Sigmoid colon (tissue), 7 donors: ENCODE measurements around the gene P2RY1. TPM values are rescaled to one million over a fixed set of nuclear protein-coding genes. Genes with fewer than 3 reads are reported as not detected.

Source experiments
- DNase-seq: peaks from one replicate; pipeline ENCODE4 v3.0.0-alpha.2; 2019
- H3K27ac ChIP-seq, 4 donors: fragments of 200-600 bp; sonication (generic); one replicate each; pipeline ENCODE4 v1.5.1; 2016 to 2019; ENCODE audit warnings: mild to moderate bottlenecking in 1 of 4
- H3K27me3 ChIP-seq, 3 donors: fragments of 200-600 bp; sonication (generic); one replicate each; pipeline ENCODE4 v1.5.1; 2019; ENCODE audit warnings: mild to moderate bottlenecking in 1 of 3
- H3K36me3 ChIP-seq, 4 donors: fragments of 200-600 bp; sonication (generic); one replicate each; pipeline ENCODE4 v1.5.1; 2016 to 2019
- H3K4me1 ChIP-seq, 4 donors: fragments of 200-600 bp; sonication (generic); one replicate each; pipeline ENCODE4 v1.5.1; 2017 to 2019
- H3K4me3 ChIP-seq, 4 donors: fragments of 200-600 bp; sonication (generic); one replicate each; pipeline ENCODE4 v1.5.1; 2017 to 2019; ENCODE audit warnings: mild to moderate bottlenecking in 2 of 4, moderate library complexity in 1 of 4
- H3K9me3 ChIP-seq, 4 donors: fragments of 200-600 bp in 3 of 4; sonication (generic) in 3 of 4; one replicate each; pipeline versions ENCODE4 v1.5.1 to v1.6.1; 2013 to 2019
- CTCF ChIP-seq, 4 experiments: fragments of 450-650 bp in 3 of 4; fragments of 200-600 bp in 1 of 4; IDR thresholded peaks; one replicate each; pipeline ENCODE4 v1.5.1; 2016 to 2019; ENCODE audit warnings: antibody characterized with exemption in 4 of 4, mild to moderate bottlenecking in 3 of 4, moderate library complexity in 2 of 4
- EP300 ChIP-seq, 4 donors: sonication (generic); formaldehyde crosslinking; IDR thresholded peaks; one replicate each; pipeline ENCODE4 v1.6.1; 2017; ENCODE audit warnings: antibody characterized with exemption in 4 of 4
- POLR2A ChIP-seq, 2 donors: fragments of 450-650 bp; IDR thresholded peaks; one replicate each; pipeline ENCODE4 v1.6.1; 2016; ENCODE audit warnings: antibody characterized with exemption in 2 of 2, mild to moderate bottlenecking in 2 of 2, moderate library complexity in 2 of 2
- POLR2AphosphoS5 ChIP-seq, 4 donors: sonication (generic); formaldehyde crosslinking; IDR thresholded peaks; one replicate each; pipeline ENCODE4 v1.6.1; 2017; ENCODE audit warnings: antibody characterized with exemption in 4 of 4
- WGBS, 2 donors: extraction: QIAGEN DNeasy Blood & Tissue Kit; methylation state at CpG; one replicate each; pipeline ENCODE4 v1.1.7; 2013; 5-methylcytosine and 5-hydroxymethylcytosine counted together
- intact Hi-C: fragments of 100-400 bp; cut with DNase I; formaldehyde crosslinking; loops from one replicate; pipeline ENCODE4 v1.15.1; 2023
- polyA plus RNA-seq, 3 donors: library from polyadenylated mRNA; stranded (reverse); fragments of 200-250 nt; gene quantifications; one replicate each; pipeline ENCODE4 v1.2.3, GENCODE V29; 2013
- total RNA-seq, 4 donors: library from RNA; depleted of rRNA; stranded (reverse); fragments of >200 nt; gene quantifications; one replicate each; pipeline ENCODE4 v1.1.0, GENCODE V29; 2016
- donor health status: healthy with polysubstance abuse.
- donor health status: Bipolar disorder and iron deficiency.
- donor health status: healthy.

P2RY1 gene
- total and polyA plus RNA-seq, 7 donors, result 2.5 to 55.6 (median 21.4) TPM

- WGBS, 2 donors, result 14 to 61% methylated on average over 4 of the region's 4 CpGs
- no peak for DNase-seq
Measured at GRCh38 chr3:152828075-152828840, 6.7 kb upstream of the P2RY1 start.

DNA sequence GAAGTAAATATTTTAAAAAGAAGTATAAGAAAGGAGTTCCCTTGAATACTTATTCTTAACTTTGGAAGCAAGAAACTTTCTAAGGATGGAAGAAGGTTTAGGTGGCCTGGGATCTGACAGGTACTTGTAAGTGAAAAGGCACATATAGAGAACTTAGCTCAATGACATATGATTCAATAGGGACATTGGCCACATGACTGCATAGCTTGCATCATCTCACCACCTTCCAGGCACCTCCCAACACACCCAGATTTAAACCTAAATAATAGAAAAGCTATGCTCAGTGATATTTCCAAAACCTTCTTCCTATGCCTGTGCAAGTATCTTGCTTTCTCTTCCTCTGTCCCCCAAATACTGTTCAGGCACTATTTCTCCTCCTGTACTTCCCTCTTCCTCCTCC is 4.7 kb upstream of the P2RY1 start:
- no peak for TF ChIP-seq EP300 (IDR thresholded peaks at IDR 0.05)
- no peak for TF ChIP-seq POLR2AphosphoS5 (IDR thresholded peaks at IDR 0.05)
- no peak for TF ChIP-seq POLR2A (IDR thresholded peaks at IDR 0.05)
- TF ChIP-seq CTCF (IDR thresholded peaks at IDR 0.05), result no peak
- H3K27me3 ChIP-seq, result peaks cover 0 to 9% (median 8%) of the 10 kb centered on the region in 3 donors
- peaks cover 0 to 8% (median 2%) of the 10 kb centered on the region in 4 donors for H3K4me1 ChIP-seq
- H3K4me3 ChIP-seq, result no peak overlapping the region
- no peak for DNase-seq
- H3K9me3 ChIP-seq, result no peaks in the 10 kb centered on the region
- H3K27ac ChIP-seq, result no peak overlapping the region
- intact Hi-C loops, result no loop called here
- no peaks in the 10 kb centered on the region for H3K36me3 ChIP-seq

More at GRCh38 chr3:152828075-152828840, 6.7 kb upstream of the P2RY1 start:
- Histone ChIP-seq H3K9me3 (no peaks in the 10 kb centered on the region), H3K36me3 (no peaks in the 10 kb centered on the region), H3K27ac (no peak overlapping the region), H3K4me1 (peaks cover 0 to 1% (median 0%) of the 10 kb centered on the region in 4 donors), H3K4me3 (no peak overlapping the region), H3K27me3 (no peaks in the 10 kb centered on the region)
- intact Hi-C loops, result no loop called here
- TF ChIP-seq CTCF (IDR thresholded peaks at IDR 0.05) (no peak), POLR2A (IDR thresholded peaks at IDR 0.05) (no peak), POLR2AphosphoS5 (IDR thresholded peaks at IDR 0.05) (no peak)

- no peak overlapping the region for H3K27ac ChIP-seq
- WGBS, 2 donors, result 95 to 97% methylated on average over 13 of the region's 13 CpGs
- intact Hi-C loops, result no loop called here
Measured at GRCh38 chr3:152832046-152832445, 2.9 kb upstream of the P2RY1 start.

GRCh38 chr3:152833089-152833488 is 1.8 kb upstream of the P2RY1 start:
- TF ChIP-seq POLR2AphosphoS5 (IDR thresholded peaks at IDR 0.05), result no peak
- no peak for TF ChIP-seq CTCF (IDR thresholded peaks at IDR 0.05)
- TF ChIP-seq POLR2A (IDR thresholded peaks at IDR 0.05), result no peak
- no peak for TF ChIP-seq EP300 (IDR thresholded peaks at IDR 0.05)
- Histone ChIP-seq H3K36me3 (no peaks in the 10 kb centered on the region), H3K27me3 (peaks cover 4 to 25% (median 14%) of the 10 kb centered on the region in 3 donors), H3K4me3 (no peak overlapping the region), H3K9me3 (no peaks in the 10 kb centered on the region), H3K27ac (no peak overlapping the region), H3K4me1 (peaks cover 0 to 14% (median 7%) of the 10 kb centered on the region in 4 donors)
- no peak for DNase-seq
- intact Hi-C loops, result no loop called here

More at GRCh38 chr3:152832046-152832445, 2.9 kb upstream of the P2RY1 start:
- no peak overlapping the region for H3K4me3 ChIP-seq
- no peak for DNase-seq
- no peaks in the 10 kb centered on the region for H3K36me3 ChIP-seq
- TF ChIP-seq POLR2AphosphoS5 (IDR thresholded peaks at IDR 0.05) (no peak), CTCF (IDR thresholded peaks at IDR 0.05) (no peak), POLR2A (IDR thresholded peaks at IDR 0.05) (no peak), EP300 (IDR thresholded peaks at IDR 0.05) (no peak)
- peaks cover 4 to 25% (median 14%) of the 10 kb centered on the region in 3 donors for H3K27me3 ChIP-seq
- no peaks in the 10 kb centered on the region for H3K9me3 ChIP-seq
- peaks cover 0 to 14% (median 7%) of the 10 kb centered on the region in 4 donors for H3K4me1 ChIP-seq
